Activated CD8-positive, alpha-beta memory T cell treated with anti-CD3 and anti-CD28 coated beads, Interleukin-2, amount 50 U/mL, for 24 hours (primary cell): Measurements from ENCODE around the gene NFYC.

Source experiments
- DNase-seq: peaks from one replicate; pipeline ENCODE4 v3.0.0-alpha.2; 2020; ENCODE audit errors: extremely low read depth

NFYC gene

DNA sequence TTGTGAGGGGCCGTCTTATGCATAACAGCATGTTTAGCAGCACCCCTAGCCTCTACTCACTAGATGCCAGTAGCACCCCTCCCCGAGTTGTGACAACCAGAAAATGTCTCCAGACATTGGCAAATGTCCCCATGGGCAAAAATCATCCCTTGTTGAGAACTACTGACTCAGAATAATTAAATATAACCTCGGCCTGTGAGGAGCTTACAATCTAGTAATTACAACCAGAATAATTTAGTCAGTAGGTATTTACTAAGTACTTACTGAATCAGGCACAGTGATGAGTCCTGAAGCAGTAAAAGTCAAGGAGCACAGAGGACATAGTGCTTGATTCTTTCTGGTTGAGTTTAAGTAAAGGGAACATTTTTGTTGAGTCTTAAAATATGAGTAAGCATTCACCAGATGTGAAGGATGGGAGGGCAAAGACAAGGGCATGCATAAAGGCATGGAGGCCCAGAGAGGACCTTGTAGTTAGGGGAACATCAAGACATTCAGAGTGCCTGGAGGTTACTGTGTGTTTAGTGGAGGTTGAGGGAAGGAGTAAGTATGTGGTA, 48.0 kb downstream of the NFYC start:
- no peak for DNase-seq

DNA sequence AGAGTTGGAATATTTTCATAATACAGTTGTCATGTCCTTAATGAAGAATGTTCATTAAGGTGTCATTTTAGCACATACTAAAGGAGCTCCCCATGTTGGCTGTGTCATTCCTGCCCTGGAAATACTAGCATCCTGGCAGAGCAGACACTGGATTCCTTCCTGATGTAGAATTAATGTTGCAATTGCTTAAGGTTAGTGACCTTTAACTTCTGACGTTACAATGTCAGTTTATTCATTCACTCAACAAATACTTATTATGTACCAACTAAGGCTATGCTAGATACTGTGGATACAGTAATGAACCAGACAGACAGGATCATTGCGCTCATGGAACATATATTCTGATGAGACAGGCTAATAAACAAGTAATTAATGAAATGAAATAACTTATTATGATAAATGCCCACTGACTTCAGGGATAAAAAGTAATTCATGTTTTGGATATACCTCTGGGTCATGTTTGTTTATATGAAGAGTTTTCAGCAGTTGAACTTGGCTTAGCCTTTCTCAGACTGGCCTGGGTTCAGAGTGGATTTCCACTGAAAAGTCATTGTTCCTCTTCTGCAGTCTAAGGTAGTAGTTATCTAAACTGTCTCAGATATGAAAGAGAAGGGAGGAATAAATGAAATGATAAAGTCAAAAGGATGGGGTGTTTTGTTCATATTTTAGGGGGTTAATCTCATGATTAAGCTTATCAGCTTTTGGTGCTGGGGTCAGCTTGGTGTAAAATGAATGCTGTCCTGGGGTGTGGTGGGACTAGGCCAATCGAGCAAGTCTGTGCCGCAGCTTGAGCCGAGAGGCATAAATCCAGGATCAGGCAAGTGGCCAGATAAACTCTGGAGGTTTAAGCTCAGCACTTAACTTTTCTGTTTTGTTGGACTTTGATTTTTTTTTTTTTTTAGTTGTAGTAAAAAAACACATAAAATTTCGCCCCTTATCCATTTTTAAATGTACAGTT, 48.8 kb downstream of the NFYC start:
- DNase-seq: no peak

DNA sequence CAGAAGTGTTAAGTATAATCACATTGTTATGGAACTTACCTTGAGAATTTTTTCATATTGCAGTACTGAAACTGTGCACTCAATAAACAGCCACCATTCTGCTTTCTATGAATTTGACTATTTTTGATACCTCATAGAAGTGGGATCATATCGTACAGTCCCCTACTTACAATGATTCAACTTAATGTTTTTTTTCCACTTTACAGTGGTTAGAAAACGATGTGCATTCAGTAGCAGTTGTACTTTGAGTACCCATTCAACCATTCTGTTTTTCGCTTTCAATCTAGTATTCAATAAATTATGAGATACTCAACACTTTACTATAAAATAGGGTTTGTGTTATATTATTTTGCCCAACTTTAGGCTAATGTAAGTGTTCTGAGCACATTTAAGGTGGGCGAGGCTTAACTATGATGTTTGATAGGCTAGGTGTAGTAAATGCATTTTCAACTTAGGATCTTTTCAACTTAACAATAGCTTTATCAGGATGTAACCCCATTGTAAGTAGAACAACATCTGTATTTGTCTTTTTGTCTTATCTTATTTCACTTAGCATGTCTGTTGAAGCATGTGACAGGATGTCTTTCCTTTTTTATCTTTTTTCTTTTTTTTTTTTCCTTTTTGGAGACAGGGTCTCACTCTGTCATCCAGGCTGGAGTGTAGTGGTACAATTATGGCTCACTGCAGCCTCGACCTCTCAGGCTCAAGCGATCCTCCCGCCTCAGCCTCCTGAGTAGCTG, 49.7 kb downstream of the NFYC start:
- DNase-seq: no peak

DNA sequence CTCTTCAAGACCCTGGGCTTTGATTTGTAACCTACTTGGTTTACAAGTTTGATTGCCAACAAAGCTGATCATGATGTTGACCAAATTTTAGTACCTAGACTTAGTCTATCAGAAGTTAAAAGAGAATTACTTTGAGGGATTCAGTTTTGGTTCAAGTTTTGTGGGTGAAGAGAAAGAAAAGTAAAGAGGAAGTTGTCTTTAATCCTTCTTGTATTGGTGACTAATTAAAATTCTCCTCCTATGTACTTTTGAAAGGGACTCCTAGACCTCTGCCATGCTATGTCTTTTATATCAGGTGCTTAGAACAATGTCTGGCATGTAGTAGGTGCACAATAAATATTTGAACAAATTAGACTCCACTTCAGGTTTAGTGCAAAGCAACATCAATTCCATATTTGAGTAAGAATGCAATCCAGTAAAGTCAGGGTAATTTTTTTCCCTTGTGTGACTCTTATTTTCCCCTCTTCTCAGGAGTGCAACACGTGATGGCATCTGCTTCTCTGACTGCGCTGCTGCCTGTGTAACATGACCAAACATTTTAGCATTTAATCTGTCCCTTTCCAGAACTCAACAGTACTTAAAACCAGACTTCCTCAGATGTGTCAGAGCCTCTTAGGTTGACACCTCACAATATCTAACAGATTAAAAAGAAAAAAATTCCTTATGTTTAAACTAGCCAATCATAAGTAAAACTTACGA, 51.0 kb downstream of the NFYC start:
- DNase-seq: no peak

DNA sequence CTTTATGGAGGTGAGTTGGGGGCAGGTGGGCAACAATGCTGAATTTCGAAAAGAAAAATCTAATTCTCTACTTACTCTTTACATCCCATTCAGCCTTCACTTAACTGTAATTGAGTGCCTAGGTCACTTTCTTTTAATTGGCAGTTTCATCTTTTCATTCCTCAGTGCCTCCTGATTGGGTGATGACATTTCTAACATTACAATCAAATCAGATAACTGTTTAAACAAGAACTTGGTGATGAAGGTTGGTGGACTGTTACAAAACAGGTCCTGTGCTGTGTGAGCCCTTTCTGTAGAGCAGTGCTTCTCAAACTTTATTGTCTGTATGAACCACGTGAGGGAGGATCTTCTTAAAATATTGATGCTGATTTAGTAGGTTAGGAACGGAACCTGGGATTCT, 51.9 kb downstream of the NFYC start:
- no peak for DNase-seq

DNA sequence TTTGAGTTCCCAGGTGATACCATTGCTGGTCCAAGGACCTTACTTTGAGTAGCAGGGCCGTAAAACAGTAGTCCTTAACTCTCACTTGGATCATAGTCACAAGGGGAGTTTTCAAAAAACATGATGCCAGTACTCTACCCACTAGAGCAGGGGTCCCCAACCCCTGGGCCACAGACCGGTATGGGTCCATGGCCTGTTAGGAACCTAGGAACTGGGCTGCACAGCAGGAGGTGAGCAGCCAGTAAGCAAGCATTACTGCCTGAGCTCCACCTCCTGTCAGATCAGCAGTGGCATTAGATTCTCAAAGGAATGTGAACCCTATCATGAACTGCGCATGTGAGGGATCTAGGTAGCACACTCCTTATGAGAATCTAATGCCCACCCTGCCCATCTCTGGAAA, 52.4 kb downstream of the NFYC start:
- no peak for DNase-seq

DNA sequence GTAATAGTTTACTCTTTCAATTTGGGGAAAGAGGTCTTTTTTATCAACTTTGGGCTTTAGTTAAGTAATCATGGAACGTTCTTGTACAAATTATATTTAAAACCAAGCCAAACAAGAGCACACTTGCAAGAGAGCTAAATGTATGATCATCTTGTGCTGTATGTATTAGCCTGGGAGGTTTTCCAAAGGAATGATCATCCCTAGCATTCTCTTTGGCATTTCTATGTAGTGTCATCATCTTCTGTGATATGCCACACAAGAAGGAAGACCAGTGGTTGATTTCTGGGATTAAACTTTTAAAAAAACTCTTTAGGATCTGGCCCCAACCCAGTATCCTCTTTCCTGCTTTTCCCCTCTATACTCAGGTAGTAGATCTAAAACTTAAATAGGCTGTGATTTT, 53.7 kb downstream of the NFYC start:
- DNase-seq: no peak

DNA sequence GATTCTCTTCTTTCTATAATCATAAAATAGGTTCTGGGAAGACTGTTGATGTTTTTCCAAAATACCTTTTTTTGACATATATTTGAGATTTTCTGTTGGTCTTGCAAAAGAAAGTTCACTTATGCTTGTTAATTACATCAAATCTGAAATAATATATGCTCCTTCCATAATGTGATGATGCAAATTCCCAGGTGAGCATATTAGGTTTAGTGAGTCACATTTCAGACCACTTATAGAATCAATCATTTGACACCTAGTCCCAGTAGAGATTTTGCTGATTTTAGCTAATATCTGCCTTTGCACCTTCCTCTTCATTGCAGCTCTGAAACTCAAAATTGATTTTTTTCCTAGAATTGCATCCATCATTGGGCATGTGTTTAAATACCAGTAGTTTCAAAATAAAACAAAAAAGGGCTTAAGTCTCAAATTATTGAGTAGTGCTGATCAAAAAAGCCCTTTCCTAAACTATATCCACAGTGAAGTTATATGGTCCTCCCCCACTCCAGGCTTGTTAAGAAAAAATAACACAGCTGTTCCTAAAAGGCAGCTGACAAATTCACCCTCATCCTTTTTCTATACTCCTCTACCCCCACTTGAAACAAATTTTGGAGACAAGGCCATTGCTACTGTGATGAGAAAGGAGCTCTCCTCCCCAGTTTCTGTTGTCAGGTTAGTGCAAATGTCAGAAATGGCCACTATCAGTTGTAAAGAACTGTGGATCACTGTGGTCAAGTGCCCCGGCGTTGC, 55.0 kb downstream of the NFYC start:
- DNase-seq: no peak

DNA sequence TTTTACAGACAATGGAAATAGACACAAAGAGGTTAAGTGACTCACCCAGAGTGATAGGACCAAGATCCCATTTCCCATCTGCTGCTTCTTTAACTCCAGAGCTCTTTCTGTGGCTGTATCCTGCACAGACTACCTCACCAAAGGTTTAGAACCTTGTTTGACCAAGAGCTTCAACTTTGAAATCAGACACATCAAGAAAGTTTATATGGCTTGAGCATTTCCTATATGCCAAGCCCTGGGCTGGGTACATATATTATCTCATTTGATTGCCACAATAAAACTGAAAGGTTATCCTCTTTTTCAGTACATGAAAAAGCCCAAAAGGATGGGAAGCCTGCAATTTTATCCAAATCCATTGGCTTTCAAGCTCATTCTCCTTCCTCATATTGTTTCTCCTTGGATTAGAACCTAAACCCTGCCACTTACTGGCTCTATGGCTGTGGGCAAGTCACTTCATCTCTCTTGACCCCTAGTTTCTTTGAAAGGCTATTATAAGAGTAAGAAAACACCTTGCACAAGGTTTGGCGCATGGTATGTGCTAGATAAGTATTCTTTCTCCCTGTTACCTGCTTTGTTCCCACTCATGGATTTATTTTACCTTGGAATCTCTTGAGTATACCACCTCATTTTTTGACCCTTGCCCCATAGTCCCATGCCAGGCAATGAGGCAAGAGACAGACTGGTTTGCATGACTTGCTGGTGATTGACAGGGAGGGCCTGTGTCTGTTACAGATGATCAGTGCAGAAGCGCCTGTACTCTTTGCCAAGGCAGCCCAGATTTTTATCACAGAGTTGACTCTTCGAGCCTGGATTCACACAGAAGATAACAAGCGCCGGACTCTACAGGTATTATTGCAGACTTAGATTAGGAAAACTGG, 57.6 kb downstream of the NFYC start:
- DNase-seq: no peak

DNA sequence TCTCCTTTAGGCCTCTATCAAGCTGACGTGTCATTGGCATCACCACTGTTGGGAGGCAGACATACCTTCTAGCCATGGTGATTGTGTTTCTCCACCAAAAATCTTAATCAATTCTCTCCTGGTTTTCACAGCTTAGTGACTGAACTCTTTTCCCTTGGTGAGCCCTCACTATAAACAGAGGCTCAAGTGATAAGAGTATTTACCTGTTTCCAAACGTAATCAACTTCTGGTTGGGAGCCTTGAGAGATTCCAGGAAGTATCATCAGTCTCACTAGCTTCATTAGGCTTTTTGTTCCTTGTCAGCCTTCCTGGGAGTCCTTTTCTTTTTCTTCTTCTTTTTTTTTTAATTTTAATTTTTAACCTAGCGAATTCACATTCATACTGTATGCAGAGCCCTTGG, 58.3 kb downstream of the NFYC start:
- no peak for DNase-seq

DNA sequence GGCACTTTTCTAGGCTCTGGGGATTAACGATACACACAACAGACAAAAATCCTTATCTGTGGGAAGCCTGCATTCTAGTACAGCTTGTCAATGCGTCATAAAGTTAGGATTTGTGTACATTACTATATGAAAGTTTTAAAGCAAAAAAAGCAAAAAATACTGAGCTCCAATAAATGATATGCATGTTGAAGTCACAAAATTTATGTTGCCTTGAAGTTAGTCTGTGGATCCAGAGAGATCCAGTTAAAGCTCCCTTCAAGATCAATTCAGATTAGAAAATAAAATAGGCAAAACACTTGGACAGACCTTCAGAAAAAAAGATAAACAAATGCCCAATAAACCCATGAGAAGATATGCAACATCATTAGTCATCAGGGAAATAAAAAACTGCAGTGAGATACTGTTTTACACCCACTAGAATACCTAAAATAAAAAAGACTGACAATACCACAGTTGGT, 59.0 kb downstream of the NFYC start:
- no peak for DNase-seq

DNA sequence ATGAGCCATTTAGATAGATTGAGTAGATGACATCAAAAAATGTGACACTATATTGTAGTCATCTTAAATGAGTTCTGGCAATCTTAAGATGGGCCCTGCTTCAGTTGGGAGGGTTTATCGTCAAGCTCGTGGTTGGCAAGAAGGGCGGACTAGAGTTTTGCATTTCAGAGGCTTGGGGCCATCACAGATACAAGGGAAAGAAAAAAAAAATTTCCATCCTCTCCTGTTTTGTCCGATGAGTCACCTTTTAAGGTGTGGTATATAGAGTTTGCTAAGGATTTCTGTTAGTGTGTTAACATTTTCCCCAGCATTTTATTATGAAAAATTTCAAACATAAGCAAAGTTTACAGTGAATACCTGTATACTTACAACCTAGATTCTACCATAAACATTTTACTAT, 60.3 kb downstream of the NFYC start:
- no peak for DNase-seq

DNA sequence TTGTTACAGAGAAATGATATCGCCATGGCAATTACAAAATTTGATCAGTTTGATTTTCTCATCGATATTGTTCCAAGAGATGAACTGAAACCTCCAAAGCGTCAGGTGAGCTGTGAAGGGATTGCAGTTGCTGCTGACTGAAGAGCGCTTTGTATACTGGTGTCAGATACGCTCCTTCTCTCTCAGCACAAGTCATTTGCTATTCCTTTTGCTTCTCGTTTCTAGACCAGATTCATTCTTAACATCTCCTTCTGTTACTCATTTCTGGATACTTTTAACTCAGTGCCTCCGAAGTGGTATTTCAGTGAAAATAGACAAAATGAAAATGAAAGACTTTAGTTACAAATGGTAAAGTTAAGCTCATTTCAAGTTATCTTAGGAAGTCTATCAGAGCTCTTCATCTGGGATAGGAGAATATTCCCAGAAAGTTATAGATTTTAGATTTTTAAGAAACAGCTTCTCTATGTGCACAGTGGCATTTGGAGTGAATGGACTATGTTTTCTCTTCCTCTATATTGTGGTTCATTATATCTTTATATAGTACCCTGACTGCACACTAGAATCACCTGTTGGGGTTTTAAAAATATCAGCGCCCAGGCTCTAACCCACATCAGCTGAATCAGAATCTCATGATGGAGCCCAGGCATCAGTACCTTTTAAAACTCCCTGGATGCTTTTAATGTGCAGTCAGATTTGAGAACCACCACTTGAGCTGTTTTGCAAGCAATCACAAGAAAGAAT, 61.8 kb downstream of the NFYC start:
- DNase-seq: no peak

DNA sequence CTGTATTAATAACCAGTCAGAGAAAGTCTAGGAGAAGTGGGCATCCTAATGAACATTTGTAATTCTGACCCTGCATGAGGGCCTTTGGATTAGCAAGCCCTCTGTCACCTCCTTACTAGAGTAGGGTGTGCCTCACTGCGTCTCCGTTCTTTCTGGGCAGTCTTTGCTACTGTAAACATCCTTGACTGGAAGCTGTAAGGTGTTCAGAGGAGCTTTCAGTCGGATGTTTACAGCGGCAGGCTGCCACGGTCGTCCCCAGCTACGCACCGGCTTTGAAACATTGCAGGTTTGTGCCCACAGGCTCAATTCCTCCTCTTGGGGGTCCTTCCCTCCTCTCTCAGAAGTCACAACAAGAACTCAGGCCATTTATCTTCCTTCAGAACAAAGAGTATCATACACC, 62.7 kb downstream of the NFYC start:
- DNase-seq: no peak

DNA sequence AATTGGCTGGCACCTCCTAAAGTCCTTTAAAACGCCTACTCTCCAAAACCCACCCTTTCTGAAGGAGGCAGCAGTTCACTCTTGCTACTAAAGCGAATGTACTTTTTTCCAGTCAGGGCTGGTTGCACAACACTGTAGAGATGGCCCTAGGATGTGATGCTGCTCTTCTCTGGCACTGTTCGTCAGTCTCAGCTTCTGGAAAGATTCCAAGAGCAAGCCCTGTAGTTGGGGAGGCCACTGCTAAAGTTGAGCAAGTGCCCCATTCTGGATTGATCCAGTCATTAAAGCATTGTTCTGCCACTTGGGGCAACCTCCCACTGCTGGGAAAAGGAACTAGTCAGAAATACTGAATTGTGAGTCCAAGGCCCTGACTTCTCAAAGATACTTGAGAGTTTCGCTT, 63.6 kb downstream of the NFYC start:
- no peak for DNase-seq

DNA sequence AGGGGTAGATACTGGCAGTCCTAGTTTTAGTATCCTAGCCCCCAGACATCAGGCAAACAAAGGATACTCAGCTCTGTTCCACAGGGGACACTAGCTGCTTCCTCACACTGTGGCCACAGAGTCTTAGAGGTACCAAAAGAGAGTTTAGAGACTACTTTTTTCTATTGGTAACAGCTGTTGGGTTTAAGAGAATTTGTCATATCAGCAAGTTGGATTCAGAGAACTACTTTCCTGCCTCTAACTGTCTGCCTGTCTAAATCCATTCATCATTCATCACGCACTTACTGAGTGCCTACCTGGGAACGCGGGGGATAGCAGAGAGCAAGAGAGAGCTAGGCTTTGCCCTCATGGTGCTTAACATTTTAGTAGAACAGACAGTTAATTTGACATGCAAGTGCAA, 65.0 kb downstream of the NFYC start:
- no peak for DNase-seq

DNA sequence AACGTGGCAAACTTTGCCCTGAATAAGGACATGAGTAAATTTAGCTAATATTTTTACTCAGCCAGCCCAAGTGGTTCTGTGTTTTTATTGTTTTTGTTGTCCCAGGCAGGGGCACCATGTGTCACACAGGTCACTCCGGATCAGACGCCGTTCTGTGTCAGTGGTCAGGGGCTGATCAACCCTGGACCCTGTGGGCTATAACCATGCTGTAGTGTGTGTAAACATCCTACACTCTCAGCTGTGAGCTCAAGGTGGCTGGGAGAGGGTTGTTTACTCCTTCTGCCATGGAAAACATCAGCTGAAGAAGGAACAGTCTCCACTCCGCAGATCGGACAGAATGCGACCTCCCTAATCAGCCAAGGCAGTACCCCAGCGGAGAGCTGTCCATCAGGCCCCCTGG, 65.6 kb downstream of the NFYC start:
- no peak for DNase-seq

DNA sequence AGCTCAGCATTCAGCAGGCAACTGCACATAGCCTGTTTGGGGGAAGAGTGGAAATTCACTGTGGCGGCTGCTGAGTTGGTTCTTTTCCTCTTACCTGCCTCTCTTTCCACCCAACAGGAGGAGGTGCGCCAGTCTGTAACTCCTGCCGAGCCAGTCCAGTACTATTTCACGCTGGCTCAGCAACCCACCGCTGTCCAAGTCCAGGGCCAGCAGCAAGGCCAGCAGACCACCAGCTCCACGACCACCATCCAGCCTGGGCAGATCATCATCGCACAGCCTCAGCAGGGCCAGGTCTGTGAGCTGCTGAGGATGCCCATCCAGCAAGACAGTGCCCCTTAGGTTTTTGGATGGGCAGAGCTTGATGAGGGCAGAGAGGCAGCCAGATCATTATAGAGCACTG, 66.5 kb downstream of the NFYC start:
- no peak for DNase-seq

DNA sequence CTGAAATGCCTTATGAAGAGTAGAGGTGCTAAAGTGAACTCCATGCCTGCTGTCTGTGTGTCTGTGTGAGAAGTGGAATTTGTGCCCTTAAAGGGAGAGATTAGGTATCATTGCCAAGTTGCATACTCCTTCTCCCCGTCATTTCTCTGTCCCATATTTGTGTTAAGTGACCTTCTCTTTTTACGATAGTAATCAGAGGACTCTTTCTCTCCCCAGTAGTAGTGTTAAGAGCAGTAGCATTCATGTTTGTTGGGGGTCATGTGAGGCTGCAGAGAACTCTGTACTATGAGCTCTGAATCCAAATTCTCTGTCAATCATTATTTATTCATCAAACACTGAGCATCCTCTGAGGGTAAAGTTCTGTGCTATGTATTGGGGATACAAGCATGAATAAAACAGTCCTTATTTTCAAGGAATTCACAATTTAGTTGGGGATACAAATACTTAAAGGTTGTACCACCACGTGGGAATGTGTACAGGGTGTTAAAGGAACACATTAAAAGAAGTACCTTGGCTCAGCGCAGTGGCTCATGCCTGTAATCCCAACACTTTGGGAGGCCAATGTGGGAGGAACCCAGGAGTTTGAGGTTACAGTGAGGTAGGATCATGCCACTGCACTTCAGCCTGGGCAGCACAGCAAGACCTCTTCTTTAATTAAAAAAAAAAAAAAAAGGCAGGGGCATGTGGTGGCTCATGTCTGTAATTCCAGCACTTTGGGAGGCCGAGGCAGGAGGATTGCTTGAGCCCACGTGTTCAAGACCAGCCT, 67.3 kb downstream of the NFYC start:
- no peak for DNase-seq
